T-helper 17 cell (primary cell): ENCODE data around the gene SLC38A4. TPM values are rescaled to one million over a fixed set of nuclear protein-coding genes. Genes with fewer than 3 reads are reported as not detected.
"Not testable (repeated sequence)": the region's sequence is repeated elsewhere in the genome, so short reads cannot be mapped to it uniquely, and the experiment has no call there.

Source experiments
- ATAC-seq: fragments of 150-1000 bp; cut with Tn5 transposase; 2 replicates; pipeline ENCODE4 v1.10.0; 2021; ENCODE audit warnings: mild to moderate bottlenecking, moderate library complexity
- DNase-seq, 3 donors: peaks; one replicate each; pipeline versions ENCODE4 v3.0.0 to v3.0.0-alpha.2; 2020 to 2021
- H3K9me3 ChIP-seq: one replicate; pipeline ENCODE4 v1.7.0; 2013; ENCODE audit warnings: low read length, mild to moderate bottlenecking; ENCODE audit not compliant: control insufficient read depth, poor library complexity, severe bottlenecking
- H3K27ac Mint-ChIP-seq: one replicate; pipeline ENCODE4 v1.8.0; 2022; ENCODE audit warnings: mild to moderate bottlenecking, moderate library complexity, mixed read lengths
- H3K27me3 Mint-ChIP-seq: one replicate; pipeline ENCODE4 v1.8.0; 2022; ENCODE audit warnings: mixed read lengths
- H3K36me3 Mint-ChIP-seq: one replicate; pipeline ENCODE4 v1.8.0; 2022; ENCODE audit warnings: low read depth, mixed read lengths
- H3K4me1 Mint-ChIP-seq: one replicate; pipeline ENCODE4 v1.8.0; 2022; ENCODE audit warnings: mild to moderate bottlenecking, mixed read lengths
- H3K4me3 Mint-ChIP-seq: one replicate; pipeline ENCODE4 v1.8.0; 2022; ENCODE audit warnings: mild to moderate bottlenecking, moderate library complexity, mixed read lengths
- total RNA-seq, 4 donors: library from RNA in 2 of 4; stranded (reverse) in 2 of 4; gene quantifications; one replicate each; pipeline ENCODE4 v1.2.3 and lab custom pipeline; 2022 to 2026

The SLC38A4 gene
- total RNA-seq (not detected), total RNA-seq (lab: John Stamatoyannopoulos, UW) (0 reads per million in 2 donors)

GRCh38 chr12:46825591-46826414 is at the start of gene SLC38A4:
TSS of gene SLC38A4 (minus strand) at chr12:46825997. CDS start at chr12:46793071, 32,926 bp downstream.
- Mint-ChIP-seq H3K27me3 (peaks cover 77% of the 10 kb centered on the region), H3K36me3 (no peaks in the 10 kb centered on the region), H3K27ac (no peak within 1 kb of the TSS), H3K4me3 (no peak within 1 kb of the TSS), H3K4me1 (peaks cover 6% of the 10 kb centered on the region)
- DNase-seq = no peak
- H3K9me3 ChIP-seq = no peaks in the 10 kb centered on the region
- ATAC-seq = no peak

GRCh38 chr12:46875095-46875494 is 49.3 kb upstream of the SLC38A4 start:
- no peak for DNase-seq
- ATAC-seq = no peak
- Mint-ChIP-seq H3K4me1 (no peaks in the 10 kb centered on the region), H3K27me3 (peaks cover 16% of the 10 kb centered on the region), H3K36me3 (no peaks in the 10 kb centered on the region), H3K27ac (no peak overlapping the region), H3K4me3 (no peak overlapping the region)
- no peaks in the 10 kb centered on the region for H3K9me3 ChIP-seq

GRCh38 chr12:46874642-46875041 is 48.8 kb upstream of the SLC38A4 start:
- DNase-seq (no peak), ATAC-seq (no peak)
- Mint-ChIP-seq H3K4me1 (no peaks in the 10 kb centered on the region), H3K36me3 (no peaks in the 10 kb centered on the region), H3K27ac (no peak overlapping the region), H3K4me3 (no peak overlapping the region), H3K27me3 (peaks cover 13% of the 10 kb centered on the region)
- no peaks in the 10 kb centered on the region for H3K9me3 ChIP-seq

GRCh38 chr12:46872135-46872534 is 46.3 kb upstream of the SLC38A4 start:
- Mint-ChIP-seq H3K27me3 (peaks cover 6% of the 10 kb centered on the region), H3K27ac (no peak overlapping the region), H3K36me3 (no peaks in the 10 kb centered on the region), H3K4me1 (no peaks in the 10 kb centered on the region), H3K4me3 (no peak overlapping the region)
- no peaks in the 10 kb centered on the region for H3K9me3 ChIP-seq
- DNase-seq (no peak), ATAC-seq (no peak)

GRCh38 chr12:46865311-46865710 is 39.5 kb upstream of the SLC38A4 start:
- ATAC-seq (no peak), DNase-seq (no peak)
- Mint-ChIP-seq H3K4me3 (no peak overlapping the region), H3K27me3 (no peaks in the 10 kb centered on the region), H3K27ac (no peak overlapping the region), H3K4me1 (no peaks in the 10 kb centered on the region), H3K36me3 (no peaks in the 10 kb centered on the region)
- no peaks in the 10 kb centered on the region for H3K9me3 ChIP-seq

- H3K9me3 ChIP-seq = no peaks in the 10 kb centered on the region
- no peak for DNase-seq
- H3K27me3 Mint-ChIP-seq = no peaks in the 10 kb centered on the region
- H3K4me3 Mint-ChIP-seq = no peak overlapping the region
- no peak overlapping the region for H3K27ac Mint-ChIP-seq
- no peaks in the 10 kb centered on the region for H3K36me3 Mint-ChIP-seq
- ATAC-seq = no peak
- no peaks in the 10 kb centered on the region for H3K4me1 Mint-ChIP-seq
These were observed 32.6 kb upstream of the SLC38A4 start for GRCh38 chr12:46858368-46858767.

- Mint-ChIP-seq H3K27me3 (no peaks in the 10 kb centered on the region), H3K4me3 (no peak overlapping the region), H3K36me3 (no peaks in the 10 kb centered on the region), H3K27ac (no peak overlapping the region), H3K4me1 (no peaks in the 10 kb centered on the region)
- no peak for DNase-seq
- no peaks in the 10 kb centered on the region for H3K9me3 ChIP-seq
- no peak for ATAC-seq
These were observed 31.7 kb upstream of the SLC38A4 start for GRCh38 chr12:46857486-46857885.

- Mint-ChIP-seq H3K4me1 (no peaks in the 10 kb centered on the region), H3K27me3 (no peaks in the 10 kb centered on the region), H3K4me3 (no peak overlapping the region), H3K27ac (no peak overlapping the region), H3K36me3 (no peaks in the 10 kb centered on the region)
- DNase-seq (no peak), ATAC-seq (no peak)
- H3K9me3 ChIP-seq = no peaks in the 10 kb centered on the region
These were observed 30.0 kb upstream of the SLC38A4 start for GRCh38 chr12:46855760-46856159.

GRCh38 chr12:46854188-46854587 is 28.4 kb upstream of the SLC38A4 start:
- H3K36me3 Mint-ChIP-seq, ATAC-seq, H3K27me3 Mint-ChIP-seq, H3K27ac Mint-ChIP-seq, H3K4me1 Mint-ChIP-seq, H3K4me3 Mint-ChIP-seq, H3K9me3 ChIP-seq, DNase-seq: not testable (repeated sequence)

GRCh38 chr12:46848792-46849191 is 23.0 kb upstream of the SLC38A4 start:
- not testable (repeated sequence) for H3K4me3 Mint-ChIP-seq, H3K4me1 Mint-ChIP-seq, H3K27ac Mint-ChIP-seq, DNase-seq, ATAC-seq, H3K36me3 Mint-ChIP-seq, H3K9me3 ChIP-seq
- peaks cover 32% of the 10 kb centered on the region for H3K27me3 Mint-ChIP-seq

GRCh38 chr12:46847001-46847400 is 21.2 kb upstream of the SLC38A4 start:
- H3K9me3 ChIP-seq = no peaks in the 10 kb centered on the region
- no peak for ATAC-seq
- Mint-ChIP-seq H3K4me3 (no peak overlapping the region), H3K36me3 (no peaks in the 10 kb centered on the region), H3K4me1 (no peaks in the 10 kb centered on the region), H3K27me3 (peaks cover 43% of the 10 kb centered on the region), H3K27ac (no peak overlapping the region)
- DNase-seq = no peak

- ATAC-seq (no peak), DNase-seq (no peak)
- Mint-ChIP-seq H3K4me1 (no peaks in the 10 kb centered on the region), H3K4me3 (no peak overlapping the region), H3K27me3 (peaks cover 59% of the 10 kb centered on the region), H3K27ac (no peak overlapping the region), H3K36me3 (no peaks in the 10 kb centered on the region)
- H3K9me3 ChIP-seq = no peaks in the 10 kb centered on the region
These were observed 18.0 kb upstream of the SLC38A4 start for GRCh38 chr12:46843811-46844210.

GRCh38 chr12:46841891-46842290 is 16.1 kb upstream of the SLC38A4 start:
- no peaks in the 10 kb centered on the region for H3K4me1 Mint-ChIP-seq
- no peaks in the 10 kb centered on the region for H3K9me3 ChIP-seq
- DNase-seq (no peak), ATAC-seq (no peak)
- no peak overlapping the region for H3K4me3 Mint-ChIP-seq
- no peak overlapping the region for H3K27ac Mint-ChIP-seq
- no peaks in the 10 kb centered on the region for H3K36me3 Mint-ChIP-seq
- H3K27me3 Mint-ChIP-seq = peaks cover 58% of the 10 kb centered on the region

- H3K36me3 Mint-ChIP-seq = no peaks in the 10 kb centered on the region
- ATAC-seq = no peak
- H3K4me1 Mint-ChIP-seq = no peaks in the 10 kb centered on the region
- peaks cover 67% of the 10 kb centered on the region for H3K27me3 Mint-ChIP-seq
- H3K9me3 ChIP-seq = no peaks in the 10 kb centered on the region
- no peak overlapping the region for H3K4me3 Mint-ChIP-seq
- DNase-seq = no peak
- no peak overlapping the region for H3K27ac Mint-ChIP-seq
These were observed 14.2 kb upstream of the SLC38A4 start for GRCh38 chr12:46839964-46840363.
